ENCODE measurements around the gene RNH1.
A peak's percentile ranks its signal among the peaks of the same experiment; 100 is the strongest.

RNH1 gene

DNA sequence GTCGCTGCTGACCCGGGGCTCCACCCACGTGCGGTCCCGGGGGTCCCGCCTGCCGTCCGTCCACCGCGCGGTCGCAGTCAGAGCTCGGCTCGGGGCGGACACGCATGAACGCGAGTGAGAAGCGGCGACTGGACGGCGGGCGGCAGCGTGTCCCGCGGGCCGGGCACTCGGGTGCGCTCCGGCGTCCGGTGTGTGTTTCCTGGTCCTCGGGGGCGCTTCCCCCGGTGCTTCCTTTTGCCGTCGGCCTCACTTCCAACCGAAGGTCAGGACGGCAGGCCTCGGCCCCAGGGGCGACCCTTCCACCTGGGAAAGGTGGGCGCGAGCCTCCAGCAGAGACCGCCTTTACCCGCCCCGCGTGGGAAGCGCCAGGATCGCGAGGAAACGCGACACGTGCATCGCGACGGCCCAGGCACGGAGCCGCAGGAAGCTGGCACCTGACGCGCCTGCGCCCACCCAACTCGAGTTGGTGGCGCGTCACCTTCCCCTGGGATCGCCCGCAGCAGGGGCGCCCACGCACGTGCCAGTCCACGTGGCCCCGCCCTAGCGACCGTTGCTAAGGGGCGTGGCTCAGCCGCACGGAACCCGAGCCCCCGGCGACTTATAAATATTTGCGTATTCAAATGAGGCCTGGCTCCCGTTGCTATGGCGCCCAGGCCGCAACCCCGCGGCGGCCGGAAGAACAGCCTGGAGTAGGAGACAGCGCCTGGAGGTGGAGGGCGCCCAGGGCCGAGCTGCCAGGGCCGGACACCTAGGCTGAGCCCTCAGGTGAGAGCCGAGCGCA is 30.0 kb upstream of the RNH1 start, which contains the start of gene LRRC56:
TSS of gene LRRC56 (plus strand) at position 687 of the 781 bp plus-strand sequence. CDS start 3,158 bp downstream, outside the sequence.
- DNase-seq, result peak; percentile 86

DNA sequence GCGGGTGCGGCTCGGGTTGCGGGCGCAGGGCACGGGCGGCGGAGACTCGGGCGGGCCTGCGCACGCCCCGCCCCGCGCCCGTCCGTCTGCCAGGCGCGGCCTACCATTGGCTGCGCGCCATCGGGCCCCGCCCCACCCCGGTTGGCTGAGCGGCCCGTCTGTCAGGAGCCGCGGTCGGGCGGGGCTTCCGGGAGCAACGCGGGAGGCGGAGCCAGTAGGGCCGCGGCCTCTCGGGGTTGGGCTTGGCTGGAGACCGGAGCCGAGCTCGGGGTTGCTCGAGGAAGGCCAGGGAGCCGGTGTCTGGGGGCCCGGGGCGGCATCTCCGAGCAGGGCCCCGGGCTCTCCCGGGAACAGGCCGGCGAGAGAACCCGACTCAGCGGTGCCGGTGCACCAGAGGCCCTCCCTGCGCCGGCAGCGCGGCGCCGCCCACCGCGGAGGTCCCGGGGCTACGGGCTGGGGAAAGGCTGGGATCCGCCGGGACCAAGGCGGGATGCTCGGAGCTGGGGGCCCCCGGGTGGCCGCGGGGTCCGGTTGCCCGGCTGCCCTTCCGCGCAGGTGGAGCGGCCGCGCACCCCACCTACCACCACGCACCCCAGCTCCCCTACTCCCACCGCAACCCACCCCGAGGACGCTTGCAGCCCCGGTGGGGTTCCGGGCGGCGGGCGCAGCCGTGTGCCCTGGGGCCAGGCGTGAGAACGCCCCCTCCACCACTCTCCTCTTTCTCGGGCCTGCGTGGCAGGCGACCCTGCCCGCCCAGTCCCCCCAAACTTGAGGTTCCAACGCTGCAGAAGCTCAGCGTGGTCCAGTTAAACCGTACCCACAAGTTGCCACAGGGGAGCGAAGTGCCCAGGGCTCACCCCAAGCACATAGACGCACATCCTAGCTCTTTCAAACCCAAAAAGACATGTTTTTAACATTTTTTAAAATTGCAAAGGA is 28.7 kb upstream of the RNH1 start, which contains the start of gene HRAS:
TSS of gene HRAS (minus strand) at position 58 of the 936 bp plus-strand sequence.
- DNase-seq, result peak; percentile 93

- no peak for DNase-seq
Observed at GRCh38 chr11:535210-535518, 28.1 kb upstream of the RNH1 start.

DNA sequence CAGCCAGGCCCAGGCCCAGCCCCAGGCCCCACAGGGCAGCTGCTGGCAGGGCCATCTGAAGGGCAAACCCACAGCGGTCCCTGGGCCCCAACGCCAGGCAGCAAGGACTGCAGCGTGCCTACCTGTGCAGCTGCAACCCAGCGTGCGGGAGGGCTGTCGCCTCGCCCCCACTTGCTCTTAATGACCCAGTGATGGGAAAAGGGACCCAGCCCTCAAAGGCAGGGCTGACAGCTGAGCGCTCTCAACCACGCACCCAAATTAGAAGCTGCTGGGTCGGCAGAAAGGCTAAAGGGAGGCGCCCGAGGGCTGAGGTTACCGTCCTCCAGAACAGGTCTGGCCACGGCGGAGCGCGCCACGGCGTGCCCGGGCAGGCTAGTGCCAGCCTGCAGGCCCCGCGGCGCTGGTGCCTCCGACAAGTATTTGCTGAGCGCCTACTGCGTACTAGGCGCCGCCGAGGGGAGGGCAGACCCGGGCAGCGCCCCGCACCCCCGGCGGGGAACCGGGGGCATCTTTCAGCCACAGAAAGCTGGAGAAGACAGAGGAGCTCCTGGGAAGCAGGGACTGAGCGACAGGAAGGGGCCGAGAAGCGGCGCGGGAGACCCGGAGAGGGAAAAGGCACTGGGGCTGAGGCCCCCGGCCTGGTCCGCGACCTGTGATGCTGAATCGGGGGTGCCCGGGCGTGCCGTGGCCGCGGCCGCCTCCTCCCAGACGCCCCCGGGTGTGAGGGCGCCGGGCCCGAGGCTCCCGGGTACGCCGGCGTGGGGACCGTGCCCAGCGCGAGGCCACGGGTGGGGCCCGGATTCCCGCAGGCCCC is 27.6 kb upstream of the RNH1 start:
- DNase-seq, result no peak

- no peak for DNase-seq
Observed at GRCh38 chr11:533586-534395, 26.7 kb upstream of the RNH1 start.

DNA sequence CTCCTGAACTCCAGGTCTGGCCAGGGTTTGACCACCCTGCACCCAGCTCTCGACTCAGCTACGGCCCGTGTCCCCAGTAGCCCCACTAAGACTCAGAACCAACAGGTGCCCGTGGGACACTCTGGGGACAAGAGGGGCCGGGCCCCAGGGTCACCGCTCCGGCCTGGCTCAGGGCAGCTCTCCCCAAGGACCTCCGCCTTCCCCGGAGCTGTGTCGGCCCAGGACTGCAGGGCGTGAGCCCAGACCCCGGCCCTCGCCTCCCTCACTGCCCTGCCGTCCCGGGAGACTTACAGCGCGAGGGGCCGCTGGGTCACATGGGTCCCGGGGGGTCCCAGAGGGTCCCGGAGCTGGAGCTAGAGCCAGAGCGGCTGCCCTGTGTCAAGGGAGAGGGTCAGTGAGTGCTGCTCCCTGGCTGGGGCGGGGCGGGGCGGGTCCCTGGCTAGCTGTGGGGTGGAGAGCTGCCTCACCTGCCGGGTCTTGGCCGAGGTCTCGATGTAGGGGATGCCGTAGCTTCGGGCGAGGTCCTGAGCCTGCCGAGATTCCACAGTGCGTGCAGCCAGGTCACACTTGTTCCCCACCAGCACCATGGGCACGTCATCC is 26.0 kb upstream of the RNH1 start:
- DNase-seq, result no peak

- no peak for DNase-seq
Observed at GRCh38 chr11:532527-532985, 25.5 kb upstream of the RNH1 start.

DNA sequence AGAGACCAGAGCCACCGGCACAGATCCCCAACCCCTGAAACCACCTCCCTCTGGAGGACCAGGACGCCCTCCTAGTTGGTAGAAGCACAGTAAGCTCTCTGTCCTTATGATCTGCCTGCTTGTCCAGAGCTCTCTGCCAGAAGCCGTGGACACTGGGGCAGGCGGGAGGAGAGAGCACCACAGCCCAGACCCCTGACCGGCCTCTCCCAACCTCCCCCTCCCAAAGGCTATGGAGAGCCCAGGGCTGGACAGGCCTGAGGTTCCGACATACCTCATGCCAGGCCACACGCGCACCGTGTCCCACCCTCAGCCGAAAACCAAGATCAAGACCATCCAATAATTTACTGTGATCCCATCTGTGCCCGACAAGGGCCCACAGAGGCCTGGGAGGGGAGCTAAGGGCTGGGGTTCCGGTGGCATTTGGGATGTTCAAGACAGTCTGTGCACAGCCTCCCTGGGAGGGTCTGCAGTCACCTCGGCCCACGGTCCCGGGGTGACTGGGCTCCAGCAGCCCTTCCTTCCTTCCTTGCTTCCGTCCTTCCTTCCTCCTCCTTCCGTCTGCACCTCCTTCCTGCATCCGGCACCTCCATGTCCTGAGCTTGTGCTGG is 25.0 kb upstream of the RNH1 start:
- no peak for DNase-seq

GRCh38 chr11:530960-531831 is 24.2 kb upstream of the RNH1 start:
- DNase-seq, result no peak

DNA sequence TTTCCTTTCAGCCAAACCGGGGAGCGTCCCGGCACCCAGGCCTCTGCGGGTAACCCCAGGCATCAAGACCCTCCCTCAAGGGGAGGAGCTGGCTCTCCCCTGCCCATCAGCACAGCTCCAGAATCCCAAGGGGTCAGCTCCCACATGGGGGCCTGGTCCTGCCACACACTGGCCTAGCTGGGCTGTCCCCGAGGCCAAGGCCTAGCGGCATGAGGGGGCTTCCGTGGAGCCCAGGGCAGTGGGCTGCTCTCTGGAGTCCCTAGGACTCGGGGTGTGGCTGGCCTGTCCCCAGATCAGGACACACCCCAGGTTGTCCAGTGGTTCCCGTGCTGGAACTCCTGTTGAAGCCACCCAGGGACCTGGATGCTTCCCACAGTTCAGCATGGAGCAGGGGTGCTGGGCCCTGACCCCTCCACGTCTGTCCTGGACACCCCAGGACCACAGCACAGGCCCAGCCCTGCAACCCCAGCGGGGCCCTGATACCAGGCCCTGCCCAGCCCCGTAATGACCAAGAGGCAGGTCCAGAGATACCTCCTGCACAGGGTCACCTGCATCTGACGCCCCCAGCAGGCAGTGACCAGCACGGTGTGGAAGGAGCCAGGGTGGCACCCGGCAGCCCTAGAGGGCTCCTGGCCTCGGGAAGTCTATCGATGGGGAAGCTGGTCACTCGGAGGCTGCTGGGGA is 22.8 kb upstream of the RNH1 start:
- no peak for DNase-seq

- DNase-seq, result no peak
Observed at GRCh38 chr11:528815-529727, 22.0 kb upstream of the RNH1 start.

DNA sequence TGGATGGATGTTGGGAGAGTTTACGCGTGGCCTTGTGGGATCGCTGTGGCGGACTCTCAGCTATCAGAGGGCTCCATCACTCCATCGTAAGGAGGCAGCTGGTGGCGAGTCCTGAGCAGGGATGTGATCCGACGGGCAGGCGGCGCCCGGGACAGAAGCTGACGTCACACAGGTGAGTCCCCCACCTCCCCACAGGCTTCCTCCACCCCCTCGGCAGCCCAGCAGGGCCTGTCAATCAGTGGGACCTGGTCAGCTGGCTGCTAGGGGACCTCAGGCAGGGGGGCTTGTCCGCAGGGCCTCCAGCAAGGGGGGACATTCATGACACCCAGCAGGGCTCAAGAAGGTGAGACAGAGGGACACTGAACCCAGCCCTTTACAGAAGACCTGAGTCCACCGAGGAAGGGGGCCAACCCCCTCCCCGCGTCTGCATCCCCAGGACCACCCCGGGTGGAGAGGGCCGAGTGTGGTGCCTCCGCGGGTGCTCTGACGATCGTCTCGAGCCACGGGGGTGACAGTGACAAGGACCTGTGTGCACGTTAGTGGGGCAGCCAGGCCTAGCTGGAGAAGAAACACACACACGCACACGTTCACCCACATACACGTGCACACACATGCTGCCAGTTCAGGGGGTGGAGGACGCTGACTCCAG is 21.2 kb upstream of the RNH1 start:
- DNase-seq, result no peak

DNA sequence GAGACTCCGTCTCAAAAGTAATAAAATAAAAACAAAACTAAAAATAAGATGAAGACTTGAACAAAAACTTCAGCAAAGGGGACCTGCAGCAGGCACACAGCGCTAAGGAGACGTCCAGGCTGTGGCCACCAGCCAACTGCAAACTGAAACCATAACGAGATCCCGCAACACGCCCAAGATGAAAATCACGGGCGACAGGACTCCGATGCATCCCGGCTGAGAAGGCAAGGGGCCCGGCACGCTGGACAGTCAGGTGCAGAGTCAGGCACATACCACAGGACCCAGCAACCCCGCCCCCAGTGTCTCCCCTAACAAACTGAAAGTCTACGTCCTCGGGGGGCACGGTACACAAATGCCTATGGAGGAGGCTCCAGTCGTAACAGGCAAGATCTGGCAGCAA is 19.1 kb upstream of the RNH1 start:
- DNase-seq, result no peak

GRCh38 chr11:521177-521688 is 14.2 kb upstream of the RNH1 start:
- no peak for DNase-seq

DNA sequence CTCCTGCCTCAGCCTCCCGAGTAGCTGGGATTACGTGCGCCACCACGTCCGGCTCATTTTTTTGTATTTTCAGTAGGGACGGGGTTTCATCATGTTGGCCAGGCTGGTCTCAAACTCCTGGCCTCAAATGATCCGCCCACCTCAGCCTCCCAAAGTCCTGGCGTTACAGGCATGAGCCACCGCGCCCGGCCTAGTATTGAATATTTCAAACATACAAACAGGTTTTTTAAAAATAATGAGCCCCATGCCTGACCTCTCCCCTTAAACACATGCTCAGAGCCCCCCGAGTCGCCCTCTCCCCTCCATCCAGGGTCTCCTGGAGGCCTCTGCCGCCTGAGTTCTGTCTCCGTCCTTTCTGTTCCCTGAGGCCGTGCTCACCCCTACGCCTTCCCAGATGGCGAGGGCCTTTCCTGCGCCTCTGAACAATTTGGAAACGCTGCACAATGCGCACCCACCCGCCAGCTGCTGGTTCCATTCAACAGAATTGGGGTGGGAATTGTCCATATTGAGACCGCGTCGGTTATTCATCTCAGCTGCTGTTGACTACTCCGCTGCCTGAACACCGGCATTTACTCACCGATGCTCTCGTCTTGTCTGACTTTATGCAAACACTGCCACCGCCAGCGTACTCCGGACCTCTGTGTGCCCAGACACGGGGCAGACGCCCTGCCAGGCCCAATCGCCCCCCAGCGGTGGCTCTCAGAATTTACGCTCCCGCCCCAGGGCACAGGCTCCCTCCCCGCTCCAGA is 13.6 kb upstream of the RNH1 start:
- DNase-seq, result no peak

GRCh38 chr11:518463-519202 is 11.6 kb upstream of the RNH1 start:
- no peak for DNase-seq
